Measurements from ENCODE around the gene RGS7BP. TPM values are rescaled to one million over a fixed set of nuclear protein-coding genes. Genes with fewer than 3 reads are reported as not detected.

The RGS7BP gene
- total and polyA plus RNA-seq, 2 experiments from 2014 or later: 0.11 TPM; not detected in 1

- no peaks in the 10 kb centered on the region for H3K9me3 ChIP-seq (ENCODE audit: low read depth)
- no peak for DNase-seq
- H3K79me2 ChIP-seq (ENCODE audit: insufficient read depth): no peaks in the 10 kb centered on the region
- H2AFZ ChIP-seq: no peak overlapping the region
- WGBS, 2 experiments (ENCODE audit: low coverage in 1 of 2, low lambda C conversion rate in 2 of 2, missing lambda C conversion rate in 2 of 2): 0% methylated on average over 2 of the region's 2 CpGs
- no peaks in the 10 kb centered on the region for H3K27me3 ChIP-seq (replicated peaks; ENCODE audit: insufficient read depth)
- in situ Hi-C loops (cut with MboI): no loop called here
- H3K36me3 ChIP-seq (ENCODE audit: low read depth): no peaks in the 10 kb centered on the region
- H3K27ac ChIP-seq: no peak overlapping the region
- TF ChIP-seq EZH2 (IDR thresholded peaks at IDR 0.05; ENCODE audit: insufficient read depth, poor library complexity, severe bottlenecking): no peak
- TF ChIP-seq EZH2phosphoT487 (IDR thresholded peaks at IDR 0.05; ENCODE audit: insufficient read depth, low read depth): no peak
- H3F3A ChIP-seq (ENCODE audit: insufficient read depth): no peaks in the 10 kb centered on the region
- H3K9me2 ChIP-seq (ENCODE audit: insufficient read depth): no peaks in the 10 kb centered on the region
- no peaks in the 10 kb centered on the region for H3K4me1 ChIP-seq (ENCODE audit: insufficient read depth)
- no peak overlapping the region for H3K9ac ChIP-seq
- H3K4me2 ChIP-seq (ENCODE audit: unreplicated experiment): no peak overlapping the region
- H3K4me3 ChIP-seq: no peak overlapping the region
- no peaks in the 10 kb centered on the region for H4K20me1 ChIP-seq (ENCODE audit: insufficient read depth)
These were observed 87.0 kb downstream of the RGS7BP start for GRCh38 chr5:64592730-64593341.

DNA sequence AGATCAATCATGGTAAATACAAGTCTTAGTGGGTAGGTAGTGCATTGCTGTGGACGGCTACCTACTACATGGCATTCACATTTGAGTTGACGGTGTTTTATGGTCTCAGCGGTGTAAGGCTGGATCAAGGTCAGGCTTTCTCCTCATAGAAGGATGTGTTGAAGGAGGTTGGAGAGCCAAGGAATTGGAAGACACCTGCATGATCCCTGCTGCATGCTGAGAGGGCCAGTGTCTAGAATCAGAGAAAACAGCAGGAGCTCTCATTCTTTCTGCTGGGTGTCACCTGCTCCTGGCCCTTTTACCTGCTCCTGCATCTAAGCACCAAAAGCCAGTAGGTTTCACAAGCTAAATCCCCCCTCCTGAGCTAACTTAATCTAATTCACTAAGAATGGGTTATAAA lies 88.2 kb downstream of the RGS7BP start:
- Histone ChIP-seq H3K79me2 (ENCODE audit: insufficient read depth) (no peaks in the 10 kb centered on the region), H3K9ac (no peak overlapping the region), H3K36me3 (ENCODE audit: low read depth) (no peaks in the 10 kb centered on the region), H3K9me3 (ENCODE audit: low read depth) (no peaks in the 10 kb centered on the region), H4K20me1 (ENCODE audit: insufficient read depth) (no peaks in the 10 kb centered on the region), H3K4me3 (no peak overlapping the region), H3F3A (ENCODE audit: insufficient read depth) (no peaks in the 10 kb centered on the region), H3K27me3 (replicated peaks; ENCODE audit: insufficient read depth) (peaks cover 3% of the 10 kb centered on the region; the same call in 1 of the 2 replicates), H3K9me2 (ENCODE audit: insufficient read depth) (no peaks in the 10 kb centered on the region), H2AFZ (no peak overlapping the region), H3K27ac (no peak overlapping the region), H3K4me2 (ENCODE audit: unreplicated experiment) (no peak overlapping the region), H3K4me1 (ENCODE audit: insufficient read depth) (no peaks in the 10 kb centered on the region)
- no peak for DNase-seq
- TF ChIP-seq EZH2 (IDR thresholded peaks at IDR 0.05; ENCODE audit: insufficient read depth, poor library complexity, severe bottlenecking): no peak
- no peak for TF ChIP-seq EZH2phosphoT487 (IDR thresholded peaks at IDR 0.05; ENCODE audit: insufficient read depth, low read depth)
- in situ Hi-C loops (cut with MboI): no loop called here
- WGBS, 2 experiments (ENCODE audit: low coverage in 1 of 2, low lambda C conversion rate in 2 of 2, missing lambda C conversion rate in 2 of 2): 87 to 88% methylated on average over 3 of the region's 3 CpGs

GRCh38 chr5:64594601-64595000 lies 88.8 kb downstream of the RGS7BP start:
- H3K4me2 ChIP-seq (ENCODE audit: unreplicated experiment): no peak overlapping the region
- no peak overlapping the region for H3K9ac ChIP-seq
- H4K20me1 ChIP-seq (ENCODE audit: insufficient read depth): no peaks in the 10 kb centered on the region
- no peaks in the 10 kb centered on the region for H3F3A ChIP-seq (ENCODE audit: insufficient read depth)
- H3K4me3 ChIP-seq: no peak overlapping the region
- no peak overlapping the region for H3K27ac ChIP-seq
- H3K79me2 ChIP-seq (ENCODE audit: insufficient read depth): no peaks in the 10 kb centered on the region
- DNase-seq: no peak
- H3K9me3 ChIP-seq (ENCODE audit: low read depth): no peaks in the 10 kb centered on the region
- peaks cover 3% of the 10 kb centered on the region; the same call in 1 of the 2 replicates for H3K27me3 ChIP-seq (replicated peaks; ENCODE audit: insufficient read depth)
- in situ Hi-C loops (cut with MboI): no loop called here
- 23 to 33% methylated on average over 4 of the region's 4 CpGs for WGBS, 2 experiments (ENCODE audit: low coverage in 1 of 2, low lambda C conversion rate in 2 of 2, missing lambda C conversion rate in 2 of 2)
- no peaks in the 10 kb centered on the region for H3K36me3 ChIP-seq (ENCODE audit: low read depth)
- no peaks in the 10 kb centered on the region for H3K4me1 ChIP-seq (ENCODE audit: insufficient read depth)
- no peak overlapping the region for H2AFZ ChIP-seq
- H3K9me2 ChIP-seq (ENCODE audit: insufficient read depth): no peaks in the 10 kb centered on the region
- TF ChIP-seq EZH2phosphoT487 (IDR thresholded peaks at IDR 0.05; ENCODE audit: insufficient read depth, low read depth) (no peak), EZH2 (IDR thresholded peaks at IDR 0.05; ENCODE audit: insufficient read depth, poor library complexity, severe bottlenecking) (no peak)

- Histone ChIP-seq H3K4me2 (ENCODE audit: unreplicated experiment) (no peak overlapping the region), H4K20me1 (ENCODE audit: insufficient read depth) (no peaks in the 10 kb centered on the region), H3K9ac (no peak overlapping the region), H3K9me2 (ENCODE audit: insufficient read depth) (no peaks in the 10 kb centered on the region), H3K9me3 (ENCODE audit: low read depth) (no peaks in the 10 kb centered on the region), H2AFZ (no peak overlapping the region), H3K36me3 (ENCODE audit: low read depth) (no peaks in the 10 kb centered on the region), H3K4me3 (no peak overlapping the region), H3K27me3 (replicated peaks; ENCODE audit: insufficient read depth) (peaks cover 3% of the 10 kb centered on the region; the same call in 1 of the 2 replicates), H3K27ac (no peak overlapping the region), H3F3A (ENCODE audit: insufficient read depth) (no peaks in the 10 kb centered on the region), H3K4me1 (ENCODE audit: insufficient read depth) (no peaks in the 10 kb centered on the region), H3K79me2 (ENCODE audit: insufficient read depth) (no peaks in the 10 kb centered on the region)
- TF ChIP-seq EZH2phosphoT487 (IDR thresholded peaks at IDR 0.05; ENCODE audit: insufficient read depth, low read depth) (no peak), EZH2 (IDR thresholded peaks at IDR 0.05; ENCODE audit: insufficient read depth, poor library complexity, severe bottlenecking) (no peak)
- in situ Hi-C loops (cut with MboI): no loop called here
- DNase-seq: no peak
- 7 to 13% methylated on average over 2 of the region's 2 CpGs for WGBS, 2 experiments (ENCODE audit: low coverage in 1 of 2, low lambda C conversion rate in 2 of 2, missing lambda C conversion rate in 2 of 2)
These were observed 89.4 kb downstream of the RGS7BP start for GRCh38 chr5:64595031-64595855.
